H1 (cell line): ENCODE data around the gene PRDM5. TPM values are rescaled to one million over a fixed set of nuclear protein-coding genes. Genes with fewer than 3 reads are reported as not detected.
A peak's percentile ranks its signal among the peaks of the same experiment; 100 is the strongest.

Experiments used
- CTCF ChIA-PET: fragments of 300-600 bp; sonication (Branson Sonifier 250); formaldehyde crosslinking; loops from one replicate; lab custom pipeline; 2021; ENCODE audit not compliant: partially characterized antibody; lab: Charles Lee
- POLR2A ChIA-PET: fragments of 300-600 bp; sonication (Branson Sonifier 250); formaldehyde crosslinking; loops from one replicate; lab custom pipeline; 2021; ENCODE audit warnings: inconsistent platforms; ENCODE audit not compliant: partially characterized antibody; lab: Charles Lee
- DNase-seq, 2 experiments: peaks; one replicate each; pipeline versions ENCODE4 v3.0.0 to v3.0.0-alpha.2; 2010 to 2022; ENCODE audit warnings: low spot score in 2 of 2, low read depth in 1 of 2, mixed read lengths in 1 of 2
- FAIRE-seq: peaks from 2 replicates; lab custom pipeline; 2011; peaks lifted over from hg19 to GRCh38; lab: Jason Lieb, UNC
- H2AFZ ChIP-seq: 2 replicates; pipeline ENCODE4 v1.8.1; 2012; ENCODE audit warnings: low read length, inconsistent platforms
- H2AK5ac ChIP-seq: 2 replicates; pipeline ENCODE4 v1.6.1; 2013; ENCODE audit warnings: low read depth, low read length
- H2BK120ac ChIP-seq: replicated peaks from 2 replicates; pipeline ENCODE3; 2013; ENCODE audit warnings: low read depth, low read length, inconsistent platforms
- H2BK12ac ChIP-seq: 2 replicates; pipeline ENCODE4 v1.6.1; 2013; ENCODE audit warnings: low read depth, low read length
- H2BK15ac ChIP-seq: 2 replicates; pipeline ENCODE4 v1.6.1; 2013; ENCODE audit warnings: low read length
- H2BK20ac ChIP-seq: 2 replicates; pipeline ENCODE4 v1.6.1; 2013; ENCODE audit warnings: low read length
- H2BK5ac ChIP-seq: 2 replicates; pipeline ENCODE4 v1.6.1; 2013; ENCODE audit warnings: low read depth, low read length
- H3K14ac ChIP-seq: 2 replicates; pipeline ENCODE4 v1.6.1; 2013; ENCODE audit warnings: inconsistent platforms; ENCODE audit not compliant: insufficient read length
- H3K18ac ChIP-seq: 2 replicates; pipeline ENCODE4 v1.6.1; 2013; ENCODE audit warnings: low read length; ENCODE audit errors: extremely low read depth
- H3K23ac ChIP-seq: 2 replicates; pipeline ENCODE4 v1.6.1; 2013; ENCODE audit warnings: inconsistent platforms; ENCODE audit not compliant: insufficient read length
- H3K23me2 ChIP-seq: 2 replicates; pipeline ENCODE4 v1.6.1; 2013; ENCODE audit warnings: low read depth, low read length
- H3K27ac ChIP-seq: 2 replicates; pipeline ENCODE4 v1.6.1; 2011; ENCODE audit warnings: low read depth, low read length, inconsistent platforms
- H3K27me3 ChIP-seq, 4 experiments: replicated peaks in 1 of 4; 1 replicate in 1 of 4; 2 replicates in 3 of 4; pipeline versions ENCODE4 v1.6.1 to v1.8.1; 2011 to 2013; ENCODE audit warnings: low read length in 3 of 4, mild to moderate bottlenecking in 3 of 4, inconsistent platforms in 2 of 4, mixed read lengths in 2 of 4, moderate library complexity in 1 of 4; ENCODE audit not compliant: control insufficient read depth in 3 of 4, insufficient read depth in 3 of 4; ENCODE audit errors: extremely low read depth in 1 of 4
- H3K36me3 ChIP-seq, 4 experiments: 2 replicates each; pipeline versions ENCODE4 v1.6.1 to v1.8.1; 2011 to 2013; ENCODE audit warnings: mild to moderate bottlenecking in 4 of 4, low read length in 3 of 4, moderate library complexity in 2 of 4, control low read depth in 1 of 4, inconsistent platforms in 1 of 4; ENCODE audit not compliant: insufficient read depth in 4 of 4, control insufficient read depth in 2 of 4
- H3K4ac ChIP-seq: replicated peaks from 2 replicates; pipeline ENCODE3; 2013; ENCODE audit warnings: low read length, low read depth, mixed read lengths, inconsistent platforms; ENCODE audit not compliant: insufficient read length
- H3K4me1 ChIP-seq, 4 experiments: replicated peaks in 1 of 4; 1 replicate in 1 of 4; 2 replicates in 3 of 4; pipeline versions ENCODE4 v1.6.1 to v1.8.1; 2011 to 2013; ENCODE audit warnings: low read length in 3 of 4, inconsistent platforms in 2 of 4, mixed read lengths in 1 of 4; ENCODE audit not compliant: insufficient read depth in 4 of 4, control insufficient read depth in 3 of 4
- H3K4me2 ChIP-seq, 2 experiments: 2 replicates each; pipeline versions ENCODE4 v1.6.1 to v1.8.1; 2011 to 2013; ENCODE audit warnings: low read depth in 2 of 2, low read length in 2 of 2, control low read depth in 1 of 2, inconsistent platforms in 1 of 2, mild to moderate bottlenecking in 1 of 2; ENCODE audit not compliant: insufficient read depth in 1 of 2
- H3K4me3 ChIP-seq, 4 experiments: fragments of 200-600, 300-600 bp in 1 of 4; sonication (generic), shearing (Covaris generic), sonication (Bioruptor Twin) in 1 of 4; 2 replicates each; pipeline versions ENCODE4 v1.5.1 to v1.8.1; 2011 to 2016; ENCODE audit warnings: low read length in 4 of 4, low read depth in 3 of 4, control low read depth in 2 of 4, inconsistent platforms in 2 of 4, mild to moderate bottlenecking in 2 of 4, mixed read lengths in 1 of 4, moderate library complexity in 1 of 4; ENCODE audit not compliant: insufficient read depth in 2 of 4; ENCODE audit errors: extremely low read depth in 1 of 4
- H3K56ac ChIP-seq: replicated peaks from 2 replicates; pipeline ENCODE3; 2013; ENCODE audit warnings: low read depth, mild to moderate bottlenecking, mixed read lengths, low read length, inconsistent platforms; ENCODE audit not compliant: insufficient read length
- H3K79me1 ChIP-seq: 2 replicates; pipeline ENCODE4 v1.6.1; 2013; ENCODE audit warnings: low read depth, low read length, control low read depth
- H3K79me2 ChIP-seq, 2 experiments: 2 replicates each; pipeline versions ENCODE4 v1.6.1 to v1.8.1; 2012 to 2013; ENCODE audit warnings: low read length in 2 of 2, mild to moderate bottlenecking in 2 of 2, inconsistent platforms in 1 of 2; ENCODE audit not compliant: insufficient read depth in 2 of 2, control insufficient read depth in 1 of 2
- H3K9ac ChIP-seq, 4 experiments: replicated peaks in 1 of 4; 1 replicate in 1 of 4; 2 replicates in 3 of 4; pipeline versions ENCODE4 v1.6.1 to v1.8.1; 2011 to 2013; ENCODE audit warnings: low read depth in 3 of 4, low read length in 3 of 4, control low read depth in 2 of 4, mild to moderate bottlenecking in 2 of 4, moderate library complexity in 2 of 4, inconsistent platforms in 1 of 4; ENCODE audit errors: extremely low read depth in 1 of 4
- H3K9me3 ChIP-seq, 2 experiments: 2 replicates each; pipeline versions ENCODE4 v1.6.1 to v1.8.1; 2012 to 2013; ENCODE audit warnings: mild to moderate bottlenecking in 2 of 2, moderate library complexity in 2 of 2, control low read depth in 1 of 2, inconsistent platforms in 1 of 2, low read depth in 1 of 2, low read length in 1 of 2, mixed read lengths in 1 of 2; ENCODE audit not compliant: insufficient read depth in 2 of 2
- H4K20me1 ChIP-seq, 2 experiments: replicated peaks in 1 of 2; 2 replicates each; pipeline versions ENCODE3 to v1.8.1; 2011 to 2013; ENCODE audit warnings: inconsistent platforms in 2 of 2, low read length in 2 of 2, mild to moderate bottlenecking in 1 of 2; ENCODE audit not compliant: insufficient read depth in 2 of 2, control insufficient read depth in 1 of 2
- H4K5ac ChIP-seq: 2 replicates; pipeline ENCODE4 v1.6.1; 2013; ENCODE audit warnings: low read length, low read depth, mixed read lengths, inconsistent platforms; ENCODE audit not compliant: insufficient read length
- H4K8ac ChIP-seq: 2 replicates; pipeline ENCODE4 v1.8.0; 2013; ENCODE audit warnings: mild to moderate bottlenecking, moderate library complexity, low read length, inconsistent platforms; ENCODE audit not compliant: insufficient read depth; ENCODE audit errors: extremely low read depth
- H4K91ac ChIP-seq: replicated peaks from 2 replicates; pipeline ENCODE3; 2013; ENCODE audit warnings: low read length, mixed read lengths, inconsistent platforms; ENCODE audit not compliant: insufficient read length
- BRCA1 ChIP-seq: IDR thresholded peaks from 2 replicates; pipeline ENCODE4 v1.6.1; 2012; ENCODE audit warnings: low read depth, low read length, improper control_type of control experiment
- CHD1 ChIP-seq: IDR thresholded peaks from 2 replicates; pipeline ENCODE4 v1.6.1; 2012; ENCODE audit warnings: low read depth, low read length, improper control_type of control experiment
- EZH2 ChIP-seq: fragments of 200-600 bp; sonication (generic); IDR thresholded peaks from 2 replicates; pipeline ENCODE4 v1.7.1; 2012; ENCODE audit warnings: low read depth, mild to moderate bottlenecking, moderate library complexity, low read length, inconsistent platforms; ENCODE audit not compliant: severe bottlenecking
- FOSL1 ChIP-seq: IDR thresholded peaks from 2 replicates; pipeline ENCODE4 v1.6.1; 2011; ENCODE audit warnings: mild to moderate bottlenecking, low read depth, low read length, moderate library complexity; ENCODE audit not compliant: insufficient read depth
- JUN ChIP-seq: IDR thresholded peaks from 2 replicates; pipeline ENCODE4 v1.6.1; 2011; ENCODE audit warnings: low read depth, mild to moderate bottlenecking, improper control_type of control experiment, low read length
- RAD21 ChIP-seq, 2 experiments: IDR thresholded peaks in 1 of 2; conservative IDR thresholded peaks in 1 of 2; 2 replicates each; pipeline ENCODE4 v1.6.1; 2011; ENCODE audit warnings: low read depth in 2 of 2, low read length in 2 of 2, improper control_type of control experiment in 1 of 2, inconsistent platforms in 1 of 2, mild to moderate bottlenecking in 1 of 2, moderate library complexity in 1 of 2
- SAP30 ChIP-seq: fragments of 300-600 bp; sonication (generic); IDR thresholded peaks from 2 replicates; pipeline ENCODE4 v1.7.1; 2012; ENCODE audit warnings: low read length, moderate library complexity, mild to moderate bottlenecking, inconsistent platforms; ENCODE audit not compliant: insufficient read depth, insufficient replicate concordance
- ZNF274 ChIP-seq: IDR thresholded peaks from 2 replicates; pipeline ENCODE4 v1.7.0; 2012; ENCODE audit warnings: low read length, borderline replicate concordance; ENCODE audit errors: extremely low read depth
- WGBS, 2 experiments: shearing (Covaris generic) in 1 of 2; methylation state at CpG; one replicate each; pipeline versions ENCODE4 v1.1.6 to v1.1.7; 2013 to 2015; ENCODE audit warnings: low lambda C conversion rate in 2 of 2, mixed read lengths in 2 of 2, inconsistent platforms in 1 of 2, low coverage in 1 of 2, missing lambda C conversion rate in 1 of 2; ENCODE audit not compliant: insufficient replicate concordance in 2 of 2, insufficient coverage in 1 of 2, insufficient read length in 1 of 2; ENCODE audit errors: extremely low coverage in 1 of 2, missing lambda C conversion rate in 1 of 2; 5-methylcytosine and 5-hydroxymethylcytosine counted together
- polyA plus RNA-seq, 7 experiments: library from polyadenylated mRNA; depleted of rRNA in 3 of 7; stranded (reverse) in 5 of 7; unstranded in 2 of 7; fragments of >200 nt in 5 of 7; fragments of 200-250 nt in 2 of 7; gene quantifications; 1 replicate in 5 of 7; 2 replicates in 1 of 7; 4 replicates in 1 of 7; pipeline versions ENCODE4 v1.2.1 to v1.2.3, GENCODE V29; 2011 to 2013; ENCODE audit warnings: missing spikeins in 2 of 7, mixed read lengths in 2 of 7
- total RNA-seq: library from RNA; stranded (reverse); fragmentation: NEBNext Ultra II Directional; extraction: Animal tissue kit (Norgen Biotek cat#: 25700); gene quantifications from 2 replicates; pipeline ENCODE4 v1.2.1, GENCODE V29; 2021
- TF ChIP-seq, protein P1 (sequence below), 3 experiments: IDR thresholded peaks; 1 replicate in 2 of 3; 2 replicates in 1 of 3; pipeline versions ENCODE4 v1.5.1 to v1.6.1; 2011; ENCODE audit warnings: low read length in 3 of 3, mild to moderate bottlenecking in 3 of 3, inconsistent platforms in 2 of 3, low read depth in 1 of 3, moderate library complexity in 1 of 3; ENCODE audit not compliant: insufficient read depth in 1 of 3; ENCODE audit errors: control extremely low read depth in 1 of 3

Gene PRDM5
- total and polyA plus RNA-seq, 2 of the 8 experiments (the other 6 are each of a cell fraction or from before 2014, with no cell fraction given) = 8.2 to 23.4 TPM

DNA sequence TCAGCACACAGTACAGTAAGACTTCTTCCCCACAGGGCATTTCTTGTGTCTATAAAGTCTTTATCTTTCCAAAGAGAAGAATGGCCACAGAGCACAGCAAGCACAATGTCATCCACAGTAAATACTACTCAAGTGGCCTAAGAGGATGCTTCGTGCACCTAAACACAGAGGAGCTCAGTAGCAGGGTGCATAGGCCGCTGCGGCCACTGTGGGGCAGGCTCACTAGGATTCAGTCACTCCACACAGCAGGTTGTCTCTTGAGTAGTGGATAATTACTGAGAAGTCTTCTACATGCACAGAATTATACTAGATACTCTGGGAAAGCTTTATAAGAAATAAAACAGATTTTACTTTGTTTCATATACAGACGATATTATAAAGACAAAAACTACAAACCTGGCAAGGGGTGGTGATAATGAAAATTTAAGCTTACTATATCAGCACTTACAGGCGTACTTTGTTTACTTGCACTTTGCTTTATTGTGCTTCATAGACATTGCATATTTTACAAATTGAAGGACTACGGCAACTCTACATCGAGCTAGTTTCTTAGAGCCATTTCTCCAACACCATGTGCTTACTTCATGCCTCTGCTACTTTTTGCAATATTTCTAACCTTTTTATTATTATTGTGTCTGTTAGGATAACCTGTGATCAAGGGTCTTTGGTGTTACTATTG, 78.5 kb downstream of the PRDM5 start:
- H2AFZ ChIP-seq = no peak overlapping the region
- H3K4me1 ChIP-seq = no peaks in the 10 kb centered on the region
- H3K23ac ChIP-seq = no peak overlapping the region
- no peak overlapping the region for H3K9ac ChIP-seq
- H4K5ac ChIP-seq = no peak overlapping the region
- no peak overlapping the region for H3K4me3 ChIP-seq
- no peaks in the 10 kb centered on the region for H3K23me2 ChIP-seq
- no peak overlapping the region for H3K27ac ChIP-seq
- no peaks in the 10 kb centered on the region for H3K9me3 ChIP-seq
- no peak overlapping the region for H2AK5ac ChIP-seq
- no peaks in the 10 kb centered on the region for H3K27me3 ChIP-seq
- no peak for FAIRE-seq
- DNase-seq = peak; percentile 13 to 61
- no peaks in the 10 kb centered on the region for H3K79me1 ChIP-seq
- H3K79me2 ChIP-seq = no peaks in the 10 kb centered on the region
- H3K36me3 ChIP-seq = no peaks in the 10 kb centered on the region
- H4K20me1 ChIP-seq = peaks cover 0 to 4% of the 10 kb centered on the region in 2 experiments
- ChIA-PET CTCF (interaction anchor here (0.5 to 3.2 kb wide), 49 partner anchors 9 to 689 kb away, joined by 3 to 20 read pairs (median 4); partner anchors contain the start of gene PRDM5), POLR2A (interaction anchor here (1.1 kb wide), 1 partner anchor 8 kb away, joined by 4 read pairs; no protein-coding TSS in a partner anchor)
- 79% methylated on average over 7 of the region's 7 CpGs; no CpG with 5 or more reads in 1 of the 2 experiments for WGBS, 2 experiments
- H3K56ac ChIP-seq = no peak overlapping the region
- H2BK15ac ChIP-seq = no peak overlapping the region
- no peak overlapping the region for H2BK120ac ChIP-seq
- no peak overlapping the region for H4K8ac ChIP-seq
- no peak overlapping the region for H2BK12ac ChIP-seq
- H2BK5ac ChIP-seq = no peak overlapping the region
- H2BK20ac ChIP-seq = no peak overlapping the region
- no peak overlapping the region for H3K18ac ChIP-seq
- H3K4ac ChIP-seq = no peak overlapping the region
- H3K14ac ChIP-seq = no peak overlapping the region
- no peak overlapping the region for H4K91ac ChIP-seq
- H3K4me2 ChIP-seq = no peak overlapping the region
- TF ChIP-seq, protein P1, sequence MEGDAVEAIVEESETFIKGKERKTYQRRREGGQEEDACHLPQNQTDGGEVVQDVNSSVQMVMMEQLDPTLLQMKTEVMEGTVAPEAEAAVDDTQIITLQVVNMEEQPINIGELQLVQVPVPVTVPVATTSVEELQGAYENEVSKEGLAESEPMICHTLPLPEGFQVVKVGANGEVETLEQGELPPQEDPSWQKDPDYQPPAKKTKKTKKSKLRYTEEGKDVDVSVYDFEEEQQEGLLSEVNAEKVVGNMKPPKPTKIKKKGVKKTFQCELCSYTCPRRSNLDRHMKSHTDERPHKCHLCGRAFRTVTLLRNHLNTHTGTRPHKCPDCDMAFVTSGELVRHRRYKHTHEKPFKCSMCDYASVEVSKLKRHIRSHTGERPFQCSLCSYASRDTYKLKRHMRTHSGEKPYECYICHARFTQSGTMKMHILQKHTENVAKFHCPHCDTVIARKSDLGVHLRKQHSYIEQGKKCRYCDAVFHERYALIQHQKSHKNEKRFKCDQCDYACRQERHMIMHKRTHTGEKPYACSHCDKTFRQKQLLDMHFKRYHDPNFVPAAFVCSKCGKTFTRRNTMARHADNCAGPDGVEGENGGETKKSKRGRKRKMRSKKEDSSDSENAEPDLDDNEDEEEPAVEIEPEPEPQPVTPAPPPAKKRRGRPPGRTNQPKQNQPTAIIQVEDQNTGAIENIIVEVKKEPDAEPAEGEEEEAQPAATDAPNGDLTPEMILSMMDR (IDR thresholded peaks at IDR 0.05; ENCODE audit: control extremely low read depth in 1 of 3, insufficient read depth in 1 of 3, low read depth in 1 of 3, low read length in 3 of 3) = peak; percentile 67 to 81 (median 78)
- no peak for TF ChIP-seq EZH2
- no peak for TF ChIP-seq BRCA1
- no peak for TF ChIP-seq SAP30
- no peak for TF ChIP-seq ZNF274
- TF ChIP-seq RAD21 (IDR thresholded peaks at IDR 0.05 in 1 of 2, conservative IDR thresholded peaks at IDR 0.05 in 1 of 2; ENCODE audit: low read depth in 2 of 2, low read length in 2 of 2) = peak; percentile 59 to 68; a peak in 3 of 4 replicates
- TF ChIP-seq CHD1 = no peak
- no peak for TF ChIP-seq JUN
- TF ChIP-seq FOSL1 = no peak
